Stimulated activated CD4-positive, alpha-beta T cell treated with anti-CD3 and anti-CD28 coated beads, TNF-alpha, amount 100 ng/mL, for 24 hours (primary cell): ENCODE results near the gene PCGF1.
A peak's percentile ranks its signal among the peaks of the same experiment; 100 is the strongest.
"Not testable (repeated sequence)": the region's sequence is repeated elsewhere in the genome, so short reads cannot be mapped to it uniquely, and the experiment has no call there.

ENCODE experiments used
- DNase-seq, 3 experiments: peaks; one replicate each; pipeline ENCODE4 v3.0.0-alpha.2; 2020; ENCODE audit warnings: low read depth in 3 of 3

PCGF1 gene

DNA sequence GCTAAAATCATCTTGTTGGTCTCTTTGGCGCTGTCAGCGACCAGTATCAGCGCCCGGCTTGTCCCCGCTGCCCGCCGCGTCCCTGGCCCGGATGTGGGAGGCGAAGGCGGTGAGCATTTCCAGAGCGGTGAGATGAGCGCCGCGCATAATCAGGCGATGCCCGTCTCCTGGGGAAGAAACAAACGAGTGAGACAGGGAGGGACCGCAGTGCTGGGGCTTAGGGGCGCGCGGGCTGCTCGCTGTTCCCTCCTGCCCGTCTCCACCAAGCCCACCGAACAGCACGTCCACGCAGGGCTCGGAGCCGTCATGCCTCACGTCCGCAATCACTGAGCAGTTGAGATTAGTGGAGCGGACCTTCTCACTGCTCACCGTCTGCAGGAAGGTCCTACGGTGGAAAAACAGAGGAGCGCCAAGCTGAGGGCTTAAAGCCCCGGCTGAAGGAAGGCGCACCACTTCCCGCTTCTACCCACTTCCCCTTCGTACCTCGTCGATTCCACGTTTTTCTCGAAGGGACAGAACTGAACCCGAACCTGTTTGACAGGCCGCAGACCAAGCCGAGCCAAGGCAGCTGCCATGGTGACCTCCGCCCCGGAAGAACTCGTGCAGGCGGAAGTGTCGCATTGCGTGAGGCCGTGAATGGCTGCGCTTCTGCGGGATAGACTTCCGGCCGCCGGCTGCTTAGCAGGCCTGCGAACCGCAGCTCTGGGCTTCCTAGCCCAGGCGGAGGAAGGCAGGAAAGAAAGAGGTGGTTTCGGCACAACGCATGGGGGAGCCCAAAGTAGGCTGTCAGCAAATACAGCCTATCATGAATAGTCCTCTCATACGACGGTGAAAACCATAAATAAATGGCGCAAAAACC lies 35.2 kb downstream of the PCGF1 start, which contains the start of gene MRPL53:
TSS of gene MRPL53 (minus strand) at position 595 of the 859 bp plus-strand sequence. CDS start at position 575, 20 bp downstream.
- DNase-seq, result peak; percentile 90 to 96 (median 91)

DNA sequence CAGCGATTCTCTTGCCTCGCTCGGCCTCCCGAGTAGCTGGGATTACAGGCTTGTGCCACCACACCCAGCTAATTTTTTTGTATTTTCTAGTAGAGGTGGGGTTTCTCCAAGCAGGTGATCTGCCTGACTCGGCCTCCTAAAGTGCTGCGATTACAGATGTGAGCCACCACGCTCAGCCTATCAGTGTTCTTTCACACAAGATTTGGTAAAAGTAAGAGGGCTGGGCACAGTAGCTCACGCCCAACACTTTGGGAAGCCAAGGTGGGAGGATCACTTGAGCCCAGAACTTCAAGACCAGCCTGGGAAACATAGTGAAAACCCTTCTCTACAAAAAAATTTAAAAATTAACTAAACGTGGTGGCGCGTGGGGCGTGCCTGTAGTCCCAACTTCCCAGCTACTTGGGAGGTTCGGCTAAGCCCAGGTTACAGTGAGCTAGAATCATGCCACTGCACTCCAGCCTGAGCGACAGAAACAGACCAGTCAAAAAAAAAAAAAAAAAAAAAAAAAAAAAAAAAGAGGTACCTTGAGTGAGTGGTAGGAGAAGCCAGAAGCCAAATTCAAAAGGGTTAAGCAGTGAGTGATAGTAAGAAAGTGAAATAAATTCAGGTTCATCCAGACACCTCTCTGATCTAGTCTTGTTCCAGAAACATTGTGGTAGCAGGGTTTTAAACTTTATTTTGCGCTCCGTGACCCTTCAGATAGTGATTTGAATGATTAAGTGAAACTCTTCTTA lies 36.0 kb downstream of the PCGF1 start:
- no peak for DNase-seq

DNA sequence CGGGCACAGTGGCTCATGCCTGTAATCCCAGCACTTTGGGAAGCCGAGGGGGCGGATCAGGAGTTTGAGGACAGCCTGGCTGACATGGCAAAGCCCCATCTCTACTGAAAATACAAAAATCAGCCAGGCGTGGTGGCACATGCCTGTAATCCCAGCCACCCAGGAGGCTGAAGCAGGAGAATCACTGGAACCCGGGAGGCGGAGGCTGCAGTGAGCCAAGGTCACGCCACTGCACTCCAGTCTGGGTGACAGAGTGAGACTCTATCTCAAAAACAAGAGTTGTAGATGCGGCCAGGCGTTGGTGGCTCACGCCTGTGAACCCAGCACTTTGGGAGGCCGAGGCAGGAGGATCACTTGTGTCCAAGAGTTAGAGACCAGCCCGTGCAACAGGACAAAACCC lies 36.8 kb downstream of the PCGF1 start:
- DNase-seq, result not testable (repeated sequence)

DNA sequence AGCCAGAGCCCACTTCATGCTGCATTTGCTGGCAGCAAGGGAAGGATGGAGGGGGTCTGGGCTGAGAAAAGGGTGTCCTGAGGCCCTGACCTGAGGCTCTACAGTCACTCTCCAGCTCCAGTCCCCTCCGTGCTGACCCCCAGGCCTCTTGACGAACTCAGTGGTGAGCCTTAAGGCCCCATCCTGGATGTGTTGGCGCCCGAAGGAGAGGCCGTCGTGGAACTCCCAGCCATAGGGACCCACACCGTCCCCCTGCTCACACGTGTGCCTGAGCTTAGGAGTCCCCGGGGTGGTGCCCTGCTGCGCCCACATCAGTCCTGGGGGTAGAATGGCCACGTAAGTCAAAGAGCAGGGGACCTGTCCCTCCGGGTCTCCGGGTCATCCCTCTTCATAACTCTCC lies 43.1 kb downstream of the PCGF1 start:
- no peak for DNase-seq

DNA sequence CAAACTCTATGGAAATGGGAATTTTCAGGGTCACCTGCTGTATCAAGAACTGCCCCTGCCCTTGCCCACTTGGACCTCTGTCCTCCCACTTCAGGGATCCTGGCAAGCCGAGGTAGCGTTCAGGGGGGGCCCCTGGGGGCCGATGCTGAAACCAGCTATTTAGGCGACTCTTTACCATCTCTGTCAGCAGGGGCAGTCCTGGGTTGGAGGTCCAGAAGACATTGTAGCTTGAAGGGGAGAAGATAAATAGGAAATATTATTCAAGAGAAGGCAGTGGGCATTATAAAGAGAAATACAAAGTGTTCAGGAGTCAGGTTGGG lies 44.7 kb downstream of the PCGF1 start:
- DNase-seq, result no peak

DNA sequence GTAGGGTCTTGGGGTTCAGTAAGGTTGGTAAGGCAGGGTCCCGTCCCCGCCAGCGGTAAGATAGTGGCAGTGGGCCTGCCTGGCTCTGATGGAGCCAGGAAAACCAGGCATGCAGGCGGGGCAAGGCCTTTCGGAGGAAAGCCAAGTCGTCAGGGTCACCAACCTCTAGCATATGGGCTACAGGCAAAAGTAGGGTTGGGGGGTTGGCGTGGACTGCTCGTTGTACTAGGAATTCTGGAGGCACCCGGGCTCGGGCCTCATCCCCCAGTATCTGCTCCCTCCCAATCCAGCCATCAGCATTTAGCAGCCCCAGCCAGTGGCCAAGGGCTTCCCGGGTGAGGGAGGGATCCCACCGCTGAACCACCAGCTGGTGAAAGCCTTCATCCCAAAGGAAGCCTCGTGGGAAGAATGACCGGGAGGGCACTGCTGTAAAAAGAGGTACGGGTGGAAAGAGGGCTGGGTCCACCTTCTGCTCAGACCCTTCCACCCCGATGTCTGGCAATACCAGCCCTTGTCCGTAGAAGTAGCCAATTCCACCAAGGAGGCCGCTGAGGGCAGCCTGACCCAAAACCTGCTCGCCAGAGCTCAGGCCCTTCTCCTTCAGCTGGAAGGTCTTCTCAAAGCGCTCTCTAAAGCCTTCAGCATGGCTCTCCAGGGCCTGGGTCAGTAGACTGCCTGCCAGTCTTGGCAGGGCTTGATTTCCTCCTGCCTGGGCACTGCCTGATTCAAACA lies 45.3 kb downstream of the PCGF1 start:
- no peak for DNase-seq

DNA sequence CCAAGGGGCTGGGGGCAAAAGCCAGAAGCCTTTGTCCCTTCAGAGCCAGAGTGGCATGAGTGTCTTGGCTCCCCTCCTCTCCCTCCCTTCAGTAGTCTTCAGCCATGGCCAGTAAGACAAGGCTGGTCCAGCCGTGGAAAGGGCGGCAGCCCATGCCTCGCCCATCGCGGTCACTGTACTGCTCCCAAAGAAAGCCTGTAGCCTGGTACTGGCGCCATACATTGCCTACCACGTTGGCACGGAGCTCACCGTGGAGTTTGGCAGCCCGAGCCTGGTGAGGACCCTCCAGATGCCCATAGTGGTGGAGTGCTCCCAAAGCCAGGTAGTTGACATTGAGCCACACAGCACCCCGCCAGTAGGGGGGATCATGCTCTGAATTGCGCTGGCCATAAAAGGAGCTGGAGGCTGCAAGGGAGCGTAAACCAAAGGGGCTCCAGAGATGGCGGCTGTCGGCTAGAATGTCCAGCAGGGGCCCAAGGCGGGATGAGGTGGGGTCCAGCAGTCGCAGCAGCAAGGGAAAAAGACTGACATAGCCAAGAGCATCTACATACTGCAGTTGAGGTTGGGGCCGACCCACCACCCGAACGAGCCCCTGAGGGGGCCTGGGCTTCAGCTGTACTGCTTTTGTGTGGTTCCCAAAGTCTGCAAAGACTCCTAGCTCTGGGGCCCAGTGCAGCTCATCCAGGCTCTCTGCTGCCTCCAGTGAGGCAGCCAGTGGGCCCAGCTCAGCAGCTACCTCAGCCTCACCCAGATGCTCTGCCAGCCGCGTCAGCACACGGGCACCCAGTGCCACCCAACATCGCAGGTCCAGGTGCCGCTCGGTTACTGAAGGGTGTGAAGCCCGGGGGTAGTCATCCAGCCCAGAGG lies 46.1 kb downstream of the PCGF1 start:
- no peak for DNase-seq

DNA sequence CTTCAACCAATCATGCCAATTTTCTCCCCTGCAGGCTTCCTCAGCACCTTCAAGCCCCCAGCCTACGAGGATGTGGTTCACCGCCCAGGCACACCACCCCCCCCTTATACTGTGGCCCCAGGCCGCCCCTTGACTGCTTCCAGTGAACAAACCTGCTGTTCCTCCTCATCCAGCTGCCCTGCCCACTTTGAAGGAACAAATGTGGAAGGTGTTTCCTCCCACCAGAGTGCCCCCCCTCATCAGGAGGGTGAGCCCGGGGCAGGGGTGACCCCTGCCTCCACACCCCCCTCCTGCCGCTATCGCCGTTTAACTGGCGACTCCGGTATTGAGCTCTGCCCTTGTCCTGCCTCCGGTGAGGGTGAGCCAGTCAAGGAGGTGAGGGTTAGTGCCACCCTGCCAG lies 47.3 kb downstream of the PCGF1 start:
- DNase-seq, result not testable (repeated sequence)

DNA sequence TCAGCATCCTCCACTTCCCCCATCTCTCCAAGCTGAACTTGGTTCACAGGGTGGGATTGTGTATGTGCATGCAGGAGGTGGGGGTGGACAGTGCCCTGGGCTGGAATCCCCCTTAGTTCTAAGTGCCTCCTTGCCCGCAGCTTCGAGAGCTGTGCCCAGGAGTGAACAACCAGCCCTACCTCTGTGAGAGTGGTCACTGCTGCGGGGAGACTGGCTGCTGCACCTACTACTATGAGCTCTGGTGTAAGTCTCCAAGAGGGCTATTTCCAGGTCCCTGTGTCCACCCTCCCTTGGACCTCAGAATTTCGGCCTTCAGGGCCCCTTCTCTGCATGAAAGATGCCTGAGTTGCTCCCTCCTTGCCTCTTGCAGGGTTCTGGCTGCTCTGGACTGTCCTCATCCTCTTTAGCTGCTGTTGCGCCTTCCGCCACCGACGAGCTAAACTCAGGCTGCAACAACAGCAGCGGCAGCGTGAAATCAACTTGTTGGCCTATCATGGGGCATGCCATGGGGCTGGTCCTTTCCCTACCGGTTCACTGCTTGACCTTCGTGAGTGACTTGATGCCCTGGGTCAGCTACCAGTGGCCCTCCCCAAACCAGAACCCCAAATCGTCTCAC lies 47.9 kb downstream of the PCGF1 start:
- DNase-seq, result not testable (repeated sequence)

DNA sequence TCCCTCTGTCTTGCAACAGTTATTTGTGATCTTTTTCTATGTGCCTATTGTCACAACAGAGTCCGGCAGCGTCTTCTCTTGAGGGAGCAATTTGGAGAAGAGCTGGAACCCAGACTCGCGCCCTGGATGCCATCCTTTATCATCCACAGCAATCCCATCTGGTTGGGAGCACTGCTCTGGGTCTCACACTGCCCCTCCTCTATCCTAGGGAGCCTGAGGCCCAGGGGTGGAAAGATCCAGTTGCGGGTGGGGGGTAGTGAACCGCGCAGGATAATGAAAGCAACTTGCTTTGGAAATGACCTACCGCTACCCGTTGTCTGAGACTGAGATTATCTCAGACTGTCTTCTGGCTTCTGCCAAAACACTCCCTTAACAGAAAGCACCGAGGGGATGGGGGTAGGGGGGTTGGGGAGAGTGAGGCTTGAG lies 48.5 kb downstream of the PCGF1 start:
- DNase-seq, result no peak

DNA sequence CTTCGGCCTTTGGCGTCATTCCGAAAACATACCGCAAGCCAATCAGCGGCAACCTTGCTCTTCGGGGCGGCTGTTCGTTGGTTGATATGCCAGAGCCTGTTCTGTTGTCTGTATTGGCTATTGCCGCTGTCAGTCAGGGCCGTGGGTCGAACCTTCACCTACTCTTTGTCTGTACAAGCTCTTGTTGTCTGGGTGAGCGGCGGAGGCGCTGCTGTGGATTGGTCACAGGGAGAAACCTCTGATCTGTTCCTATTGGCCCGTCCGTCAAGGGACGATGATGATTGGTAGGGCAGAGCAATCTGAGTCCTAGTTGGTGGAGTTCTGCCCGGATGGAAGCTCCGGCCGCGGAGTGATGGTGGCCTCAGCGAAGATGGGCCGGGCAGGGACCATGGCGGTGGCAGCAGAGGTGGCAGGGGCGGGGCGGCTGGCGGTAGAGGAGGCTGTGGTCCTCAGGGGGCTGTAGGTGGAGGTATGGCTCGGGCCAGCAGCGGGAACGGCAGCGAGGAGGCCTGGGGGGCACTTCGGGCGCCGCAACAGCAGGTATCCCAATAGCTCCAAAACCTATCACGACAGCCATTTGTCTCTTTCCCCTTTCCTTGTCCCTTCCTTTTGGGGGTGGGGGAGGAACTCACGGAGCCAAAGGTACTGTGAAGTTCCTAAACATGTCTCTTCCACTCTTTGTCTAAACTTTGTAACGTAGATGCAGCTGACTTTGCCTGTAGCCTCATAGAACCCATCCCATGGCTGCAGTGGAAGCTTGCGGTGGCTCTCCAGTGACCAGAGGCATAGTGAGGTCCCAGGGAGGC lies 49.2 kb downstream of the PCGF1 start, which contains the start of gene WBP1:
TSS of gene WBP1 (plus strand) at position 307 of the 806 bp plus-strand sequence. CDS start at position 472, 165 bp downstream.
- peak; percentile 96 to 99 (median 98) for DNase-seq

DNA sequence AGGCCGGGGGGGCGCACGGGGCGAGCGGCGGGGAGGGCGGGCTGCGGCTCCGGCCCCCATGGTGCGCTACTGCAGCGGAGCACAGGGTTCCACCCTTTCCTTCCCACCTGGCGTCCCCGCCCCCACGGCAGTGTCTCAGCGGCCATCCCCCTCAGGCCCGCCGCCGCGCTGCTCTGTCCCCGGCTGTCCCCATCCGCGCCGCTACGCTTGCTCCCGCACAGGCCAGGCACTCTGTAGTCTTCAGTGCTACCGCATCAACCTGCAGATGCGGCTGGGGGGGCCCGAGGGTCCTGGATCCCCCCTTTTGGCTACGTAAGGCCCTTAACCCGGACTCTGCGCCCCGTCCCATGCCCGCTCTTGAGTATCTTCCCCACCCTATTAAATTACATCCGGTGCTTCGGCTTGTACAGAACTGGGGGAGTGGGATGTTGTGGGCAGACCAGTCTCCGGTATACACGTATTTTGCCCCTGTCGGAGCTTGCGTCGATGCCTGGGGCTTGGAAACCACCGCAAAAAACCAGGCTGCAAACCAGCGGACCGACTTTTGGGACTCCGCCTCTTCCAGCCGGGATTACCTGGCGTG lies 49.9 kb downstream of the PCGF1 start:
- DNase-seq, result peak; percentile 56 to 80 (median 60)

DNA sequence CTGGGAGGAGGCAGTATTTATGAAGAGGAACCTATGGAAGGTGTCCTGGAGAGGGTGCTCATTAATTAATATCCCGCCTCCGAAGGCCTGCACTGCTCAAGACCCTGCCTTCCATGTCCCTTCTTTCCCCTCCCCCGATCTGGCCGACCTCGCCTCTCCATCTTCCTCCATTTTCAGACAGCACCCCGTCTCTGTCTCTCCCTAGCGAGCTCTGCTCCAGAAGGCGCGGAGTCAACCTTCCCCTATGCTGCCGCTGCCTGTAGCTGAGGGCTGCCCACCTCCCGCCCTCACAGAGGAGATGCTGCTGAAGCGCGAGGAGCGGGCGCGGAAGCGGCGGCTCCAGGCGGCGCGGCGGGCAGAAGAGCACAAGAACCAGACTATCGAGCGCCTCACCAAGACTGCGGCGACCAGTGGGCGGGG lies 50.4 kb downstream of the PCGF1 start:
- no peak for DNase-seq
